Calu3 (cell line): ENCODE measurements around the gene ITGA11. TPM values are rescaled to one million over a fixed set of nuclear protein-coding genes. Genes with fewer than 3 reads are reported as not detected.

Experiments
- BruUV-seq: library from RNA; stranded (reverse); fragments of 400-500 nt; replicated peaks from 2 replicates; lab custom pipeline; 2021; lab: Mats Ljungman, UMichigan
- CTCF ChIA-PET: fragments of 300-600 bp; sonication (Branson Sonifier 250); formaldehyde crosslinking; loops from one replicate; lab custom pipeline; 2022; ENCODE audit warnings: antibody characterized with exemption; lab: Charles Lee
- DNase-seq: peaks from one replicate; pipeline ENCODE4 v3.0.0; 2022
- H3K27ac Mint-ChIP-seq: one replicate; pipeline ENCODE4 v1.8.0; 2022; ENCODE audit warnings: mixed read lengths; ENCODE audit not compliant: unreplicated experiment
- H3K27me3 Mint-ChIP-seq: one replicate; pipeline ENCODE4 v1.8.0; 2022; ENCODE audit warnings: mixed read lengths; ENCODE audit not compliant: unreplicated experiment
- H3K36me3 Mint-ChIP-seq: one replicate; pipeline ENCODE4 v1.8.0; 2022; ENCODE audit warnings: mild to moderate bottlenecking, moderate library complexity, mixed read lengths; ENCODE audit not compliant: insufficient read depth, unreplicated experiment
- H3K4me1 Mint-ChIP-seq: one replicate; pipeline ENCODE4 v1.8.0; 2022; ENCODE audit warnings: mild to moderate bottlenecking, low read depth, mixed read lengths; ENCODE audit not compliant: unreplicated experiment
- H3K4me3 Mint-ChIP-seq: one replicate; pipeline ENCODE4 v1.8.0; 2022; ENCODE audit warnings: mild to moderate bottlenecking, low read depth, moderate library complexity, mixed read lengths; ENCODE audit not compliant: unreplicated experiment
- H3K9me3 Mint-ChIP-seq: one replicate; pipeline ENCODE4 v1.8.0; 2022; ENCODE audit warnings: low read depth, mixed read lengths; ENCODE audit not compliant: unreplicated experiment
- CTCF ChIP-seq: fragments of 200-600 bp; IDR thresholded peaks from one replicate; pipeline ENCODE4 v1.8.0; 2022; ENCODE audit warnings: antibody characterized with exemption; ENCODE audit not compliant: unreplicated experiment
- intact Hi-C: fragments of 100-400 bp; cut with micrococcal nuclease; formaldehyde crosslinking; loops from one replicate; pipeline ENCODE4 v1.10.0; 2022; ENCODE audit not compliant: unreplicated experiment
- total RNA-seq: library from RNA; stranded (reverse); gene quantifications from 2 replicates; pipeline ENCODE4 v1.2.3, GENCODE V29; 2022

Gene ITGA11
- total RNA-seq, 1 experiment from 2014 or later, result not detected

GRCh38 chr15:68465861-68466560, 34.0 kb upstream of the ITGA11 start:
- no peaks in the 10 kb centered on the region for H3K36me3 Mint-ChIP-seq
- H3K4me1 Mint-ChIP-seq, result no peaks in the 10 kb centered on the region
- CTCF ChIA-PET, result interaction anchor here (0.7 kb wide), 1 partner anchor 59 kb away, joined by 3 read pairs; no protein-coding TSS in a partner anchor
- no peaks in the 10 kb centered on the region for H3K9me3 Mint-ChIP-seq
- intact Hi-C loops, result no loop called here
- no peak for TF ChIP-seq CTCF
- no TSS peak for BruUV-seq
- no peak overlapping the region for H3K4me3 Mint-ChIP-seq
- H3K27ac Mint-ChIP-seq, result no peak overlapping the region
- no peak for DNase-seq
- peaks cover 100% of the 10 kb centered on the region for H3K27me3 Mint-ChIP-seq

- no peak overlapping the region for H3K27ac Mint-ChIP-seq
- TF ChIP-seq CTCF, result no peak
- peaks cover 100% of the 10 kb centered on the region for H3K27me3 Mint-ChIP-seq
- no peaks in the 10 kb centered on the region for H3K36me3 Mint-ChIP-seq
- DNase-seq, result no peak
- H3K4me3 Mint-ChIP-seq, result no peak overlapping the region
- H3K4me1 Mint-ChIP-seq, result no peaks in the 10 kb centered on the region
- no peaks in the 10 kb centered on the region for H3K9me3 Mint-ChIP-seq
- intact Hi-C loops, result no loop called here
- CTCF ChIA-PET, result no interaction called here
- no TSS peak for BruUV-seq
Measured at GRCh38 chr15:68464448-68465090, 32.6 kb upstream of the ITGA11 start.

GRCh38 chr15:68463996-68464395, 32.0 kb upstream of the ITGA11 start:
- H3K36me3 Mint-ChIP-seq, result no peaks in the 10 kb centered on the region
- peaks cover 100% of the 10 kb centered on the region for H3K27me3 Mint-ChIP-seq
- no peak overlapping the region for H3K27ac Mint-ChIP-seq
- BruUV-seq, result no TSS peak
- CTCF ChIA-PET, result no interaction called here
- intact Hi-C loops, result no loop called here
- H3K4me1 Mint-ChIP-seq, result no peaks in the 10 kb centered on the region
- H3K4me3 Mint-ChIP-seq, result no peak overlapping the region
- DNase-seq, result no peak
- TF ChIP-seq CTCF, result no peak
- H3K9me3 Mint-ChIP-seq, result no peaks in the 10 kb centered on the region

- Mint-ChIP-seq H3K27me3 (peaks cover 100% of the 10 kb centered on the region), H3K4me1 (no peaks in the 10 kb centered on the region), H3K27ac (no peak overlapping the region), H3K36me3 (no peaks in the 10 kb centered on the region), H3K9me3 (no peaks in the 10 kb centered on the region), H3K4me3 (no peak overlapping the region)
- CTCF ChIA-PET, result interaction anchor here (1.1 kb wide), 1 partner anchor 29 kb away, joined by 3 read pairs; no protein-coding TSS in a partner anchor
- no TSS peak for BruUV-seq
- no peak for TF ChIP-seq CTCF
- no peak for DNase-seq
- intact Hi-C loops, result no loop called here
Measured at GRCh38 chr15:68463444-68463843, 31.5 kb upstream of the ITGA11 start.
